HG03139 (cell line): ENCODE results near the gene IGHMBP2.
"Not testable (repeated sequence)": the region's sequence is repeated elsewhere in the genome, so short reads cannot be mapped to it uniquely, and the experiment has no call there.

ENCODE experiments used
- ATAC-seq: cut with Tn5 transposase; IDR thresholded peaks from one replicate; pipeline ENCODE4 v1.9.1; 2021; ENCODE audit not compliant: unreplicated experiment

The IGHMBP2 gene

GRCh38 chr11:68959465-68960293 is 56.0 kb downstream of the IGHMBP2 start:
- ATAC-seq: no peak

GRCh38 chr11:68960294-68961071 is 56.8 kb downstream of the IGHMBP2 start:
- ATAC-seq: no peak

- no peak for ATAC-seq
Measured at GRCh38 chr11:68961245-68961644, 57.6 kb downstream of the IGHMBP2 start.

- no peak for ATAC-seq
Measured at GRCh38 chr11:68962527-68963250, 59.0 kb downstream of the IGHMBP2 start.

GRCh38 chr11:68963779-68964178 is 60.1 kb downstream of the IGHMBP2 start:
- no peak for ATAC-seq

GRCh38 chr11:68965901-68966853 is 62.5 kb downstream of the IGHMBP2 start:
- ATAC-seq: no peak

GRCh38 chr11:68966894-68967780 is 63.4 kb downstream of the IGHMBP2 start:
- no peak for ATAC-seq

- no peak for ATAC-seq
Measured at GRCh38 chr11:68968306-68969250, 64.9 kb downstream of the IGHMBP2 start.

GRCh38 chr11:68969386-68969785 is 65.7 kb downstream of the IGHMBP2 start:
- no peak for ATAC-seq

GRCh38 chr11:68970921-68971636 is 67.4 kb downstream of the IGHMBP2 start:
- no peak for ATAC-seq

- ATAC-seq: no peak
Measured at GRCh38 chr11:68973219-68973618, 69.5 kb downstream of the IGHMBP2 start.

- ATAC-seq: not testable (repeated sequence)
Measured at GRCh38 chr11:68973706-68974105, 70.0 kb downstream of the IGHMBP2 start.

GRCh38 chr11:68974421-68975194 is 70.9 kb downstream of the IGHMBP2 start:
- no peak for ATAC-seq

- no peak for ATAC-seq
Measured at GRCh38 chr11:68976095-68976494, 72.4 kb downstream of the IGHMBP2 start.

GRCh38 chr11:68976563-68976962 is 72.9 kb downstream of the IGHMBP2 start:
- no peak for ATAC-seq

- ATAC-seq: no peak
Measured at GRCh38 chr11:68977781-68978625, 74.3 kb downstream of the IGHMBP2 start.
